ENCODE results near the gene TNFAIP8L3.
A peak's percentile ranks its signal among the peaks of the same experiment; 100 is the strongest.

The TNFAIP8L3 gene

DNA sequence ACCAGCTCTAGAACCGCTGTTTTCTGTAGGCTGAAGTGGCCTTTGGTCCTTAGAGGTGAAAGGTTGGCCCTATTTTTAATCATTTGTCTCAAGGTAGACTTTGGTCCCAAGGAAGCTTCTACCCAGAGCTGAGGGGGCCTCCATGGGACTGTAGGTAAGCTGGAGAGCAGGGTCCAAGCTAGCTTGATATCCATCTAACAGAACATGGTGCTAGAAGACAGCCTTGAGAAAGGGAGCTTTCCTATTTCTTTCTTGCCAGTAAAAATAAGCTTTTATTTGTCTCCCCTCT lies 3.6 kb upstream of the TNFAIP8L3 start:
- H3K27ac ChIP-seq (ENCODE audit: low read depth, low read length) = no peak overlapping the region
- peaks cover 49% of the 10 kb centered on the region for H3K27me3 ChIP-seq (ENCODE audit: insufficient read depth, low read length)
- H3K36me3 ChIP-seq (ENCODE audit: insufficient read depth, low read length) = no peaks in the 10 kb centered on the region
- no peak overlapping the region for H3K9ac ChIP-seq (ENCODE audit: low read depth, low read length)
- no peaks in the 10 kb centered on the region; the same call in 1 of the 2 replicates for H3K4me1 ChIP-seq (ENCODE audit: insufficient read depth, low read length)
- no peaks in the 10 kb centered on the region for H3K9me3 ChIP-seq (ENCODE audit: insufficient read depth, low read depth, low read length)
- WGBS = 92% methylated on average over 1 of the region's 1 CpG
- no peak overlapping the region for H3K4me3 ChIP-seq (ENCODE audit: low read length)

DNA sequence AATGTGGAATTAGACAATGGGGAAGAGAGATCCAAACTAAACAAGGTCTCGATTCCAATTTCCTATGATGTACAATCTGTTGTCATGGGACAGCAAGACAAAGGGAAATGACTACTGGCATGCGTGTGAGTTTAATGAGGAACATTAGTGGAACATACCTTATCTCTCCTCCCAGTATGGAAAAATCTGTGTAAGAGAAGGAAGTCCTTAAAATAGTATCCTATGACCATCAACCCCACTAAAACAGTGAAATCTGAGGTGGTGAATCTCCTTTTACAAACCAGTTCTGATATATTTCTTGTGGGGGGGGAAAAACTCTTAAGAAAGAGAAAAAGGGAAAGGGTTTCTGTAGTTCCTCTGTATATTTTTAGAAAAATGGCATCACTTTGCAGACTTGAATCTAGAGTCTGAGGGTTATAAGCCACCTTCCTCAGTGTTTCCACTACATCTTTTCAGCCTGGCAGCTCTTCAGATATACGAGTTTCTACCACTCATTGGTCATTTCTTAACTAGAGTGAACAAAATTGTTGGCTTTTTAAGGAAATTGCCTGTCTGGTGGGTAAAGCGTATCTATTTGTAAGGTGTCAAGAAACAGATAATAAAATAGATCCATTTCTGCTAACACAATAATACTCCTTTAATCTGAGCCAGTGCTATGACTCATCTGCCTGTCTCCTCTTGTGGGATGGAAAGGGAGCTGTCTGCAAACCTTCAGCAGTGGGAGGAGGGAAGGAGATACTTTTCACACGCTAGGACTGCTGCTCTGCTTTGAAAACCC lies 3.0 kb upstream of the TNFAIP8L3 start:
- H3K9ac ChIP-seq (ENCODE audit: low read depth, low read length) = no peak overlapping the region
- H3K9me3 ChIP-seq (ENCODE audit: insufficient read depth, low read depth, low read length) = no peaks in the 10 kb centered on the region
- no peak overlapping the region for H3K27ac ChIP-seq (ENCODE audit: low read depth, low read length)
- no peaks in the 10 kb centered on the region for H3K36me3 ChIP-seq (ENCODE audit: insufficient read depth, low read length)
- no peak overlapping the region for H3K4me3 ChIP-seq (ENCODE audit: low read length)
- no peaks in the 10 kb centered on the region; the same call in 1 of the 2 replicates for H3K4me1 ChIP-seq (ENCODE audit: insufficient read depth, low read length)
- 89% methylated on average over 3 of the region's 5 CpGs for WGBS
- H3K27me3 ChIP-seq (ENCODE audit: insufficient read depth, low read length) = peaks cover 55% of the 10 kb centered on the region

DNA sequence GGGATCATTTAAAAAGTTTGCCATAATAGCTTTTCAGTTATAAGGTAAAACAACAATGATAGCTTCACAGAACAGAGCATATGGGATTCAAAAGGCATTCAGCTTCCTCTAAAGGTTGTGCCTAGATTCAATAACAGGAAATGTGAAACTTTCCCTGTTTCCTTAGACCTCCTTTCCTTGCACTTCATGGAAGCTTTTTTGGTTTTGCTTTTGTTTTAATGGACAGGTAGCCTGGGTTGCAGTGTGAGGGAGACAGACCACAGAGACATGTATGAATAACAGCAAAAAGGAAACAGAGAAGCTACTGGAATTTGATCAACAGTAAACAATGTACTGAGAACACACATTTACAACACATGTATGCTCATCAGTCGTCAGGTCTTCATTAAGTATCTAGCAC lies 2.3 kb upstream of the TNFAIP8L3 start:
- WGBS = 86% methylated on average over 1 of the region's 1 CpG
- Histone ChIP-seq H3K27ac (ENCODE audit: low read depth, low read length) (no peak overlapping the region), H3K36me3 (ENCODE audit: insufficient read depth, low read length) (no peaks in the 10 kb centered on the region), H3K27me3 (ENCODE audit: insufficient read depth, low read length) (peaks cover 62% of the 10 kb centered on the region), H3K9me3 (ENCODE audit: insufficient read depth, low read depth, low read length) (no peaks in the 10 kb centered on the region), H3K4me1 (ENCODE audit: insufficient read depth, low read length) (no peaks in the 10 kb centered on the region; the same call in 1 of the 2 replicates), H3K4me3 (ENCODE audit: low read length) (no peak overlapping the region), H3K9ac (ENCODE audit: low read depth, low read length) (no peak overlapping the region)

DNA sequence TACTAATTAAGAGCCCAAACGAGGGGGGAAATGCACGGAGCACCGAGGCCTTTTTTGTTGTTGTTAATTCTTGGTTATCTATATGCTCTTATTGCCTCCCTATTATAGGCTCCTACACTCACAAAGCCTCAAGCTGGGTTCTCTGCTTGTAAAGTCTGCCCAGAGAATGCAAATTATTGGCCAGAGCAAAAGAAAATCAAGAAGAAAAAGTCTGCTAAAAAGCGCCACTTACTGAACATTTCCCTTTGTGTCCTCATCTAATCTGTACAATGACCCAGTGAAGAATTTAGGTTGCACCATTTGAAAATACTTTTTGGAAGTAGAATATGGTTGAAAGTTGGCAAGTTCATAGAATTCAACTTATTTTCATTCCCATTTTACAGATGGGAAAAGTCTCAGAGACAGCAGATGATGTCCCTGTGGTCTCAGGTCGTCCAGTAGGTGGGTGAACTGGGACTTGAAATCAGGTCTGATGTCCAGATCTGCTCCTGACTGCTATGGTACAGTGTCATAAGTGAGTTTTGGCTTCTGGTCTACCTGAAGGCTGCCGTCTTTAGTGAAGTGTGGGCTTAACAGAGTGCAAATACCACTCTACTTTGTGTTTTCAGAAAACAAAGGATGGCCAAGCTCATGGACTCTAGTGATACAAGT lies 1.1 kb upstream of the TNFAIP8L3 start:
- Histone ChIP-seq H3K4me3 (ENCODE audit: low read length) (peak overlapping the region; percentile 58; the same call in 1 of the 2 replicates), H3K27me3 (ENCODE audit: insufficient read depth, low read length) (peaks cover 74% of the 10 kb centered on the region), H3K9me3 (ENCODE audit: insufficient read depth, low read depth, low read length) (no peaks in the 10 kb centered on the region), H3K9ac (ENCODE audit: low read depth, low read length) (no peak overlapping the region), H3K4me1 (ENCODE audit: insufficient read depth, low read length) (no peaks in the 10 kb centered on the region; the same call in 1 of the 2 replicates), H3K36me3 (ENCODE audit: insufficient read depth, low read length) (no peaks in the 10 kb centered on the region), H3K27ac (ENCODE audit: low read depth, low read length) (no peak overlapping the region)
- 76% methylated on average over 3 of the region's 6 CpGs for WGBS

DNA sequence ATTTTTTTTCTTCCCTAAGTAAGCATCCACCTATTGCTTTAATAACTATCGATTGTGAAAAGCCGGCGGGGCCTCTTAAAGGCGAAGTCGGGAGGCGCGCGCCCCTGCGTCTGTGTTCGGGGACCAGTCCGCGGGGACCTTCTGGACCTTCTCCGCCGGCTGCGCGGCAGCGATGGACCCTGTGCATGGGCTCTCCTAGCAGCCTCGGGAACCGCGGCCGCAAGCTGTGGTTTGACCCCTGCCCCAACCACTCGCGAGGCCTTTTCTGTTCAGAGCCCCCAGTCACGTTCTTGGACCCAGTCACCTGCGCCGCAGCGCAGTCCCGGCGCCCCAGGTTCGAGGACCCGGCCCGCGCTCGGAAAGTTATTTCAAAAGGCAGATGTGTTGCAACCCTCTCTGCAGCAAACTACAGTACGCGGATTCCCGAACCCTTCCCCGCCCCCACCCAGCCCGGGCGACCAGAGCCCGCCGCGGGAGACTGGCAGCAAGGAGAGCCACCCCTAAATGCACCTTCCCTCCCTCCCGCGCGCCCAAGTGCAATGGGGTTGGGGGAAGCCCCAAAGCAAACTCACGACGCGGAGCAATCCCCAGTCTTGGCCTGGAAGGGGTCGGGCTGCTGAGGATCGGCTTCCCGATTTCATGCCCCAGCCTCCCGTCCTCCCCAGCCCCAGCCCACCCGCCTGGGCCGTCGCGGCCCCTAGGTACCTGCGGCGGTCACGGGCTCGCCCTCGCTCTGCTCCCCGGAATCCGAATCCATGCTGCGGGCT lies 684 bp downstream of the TNFAIP8L3 start:
- H3K9ac ChIP-seq (ENCODE audit: low read depth, low read length) = no peak overlapping the region
- H3K27me3 ChIP-seq (ENCODE audit: insufficient read depth, low read length) = peaks cover 91% of the 10 kb centered on the region
- 2% methylated on average over 65 of the region's 65 CpGs for WGBS
- no peaks in the 10 kb centered on the region for H3K4me1 ChIP-seq (ENCODE audit: insufficient read depth, low read length)
- H3K36me3 ChIP-seq (ENCODE audit: insufficient read depth, low read length) = no peaks in the 10 kb centered on the region
- peak overlapping the region; percentile 54 for H3K4me3 ChIP-seq (ENCODE audit: low read length)
- H3K27ac ChIP-seq (ENCODE audit: low read depth, low read length) = no peak overlapping the region
- H3K9me3 ChIP-seq (ENCODE audit: insufficient read depth, low read depth, low read length) = no peaks in the 10 kb centered on the region

DNA sequence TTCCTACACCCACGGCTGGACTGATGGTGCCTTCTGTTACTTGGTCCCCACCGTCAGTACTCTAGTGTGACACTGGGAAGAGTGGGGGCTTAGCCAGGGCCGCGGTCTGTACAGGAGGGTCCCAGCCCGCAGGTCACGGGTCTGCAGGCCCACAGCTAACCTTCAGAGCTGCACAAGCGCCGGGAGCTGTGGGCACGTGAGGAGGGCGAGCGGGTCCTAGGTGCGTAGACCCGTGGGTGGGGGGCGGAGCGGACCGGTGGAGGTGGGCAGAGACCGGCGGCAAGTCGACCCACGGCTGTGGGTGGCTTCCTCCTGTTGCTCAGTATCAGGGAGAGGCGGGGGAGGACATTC lies 1.2 kb downstream of the TNFAIP8L3 start:
- Histone ChIP-seq H3K9me3 (ENCODE audit: insufficient read depth, low read depth, low read length) (no peaks in the 10 kb centered on the region), H3K4me1 (ENCODE audit: insufficient read depth, low read length) (peaks cover under 1% of the 10 kb centered on the region; the same call in 1 of the 2 replicates), H3K27me3 (ENCODE audit: insufficient read depth, low read length) (peaks cover 96% of the 10 kb centered on the region), H3K9ac (ENCODE audit: low read depth, low read length) (no peak overlapping the region), H3K4me3 (ENCODE audit: low read length) (peak overlapping the region; percentile 54), H3K27ac (ENCODE audit: low read depth, low read length) (no peak overlapping the region), H3K36me3 (ENCODE audit: insufficient read depth, low read length) (no peaks in the 10 kb centered on the region)
- 36% methylated on average over 21 of the region's 21 CpGs for WGBS

DNA sequence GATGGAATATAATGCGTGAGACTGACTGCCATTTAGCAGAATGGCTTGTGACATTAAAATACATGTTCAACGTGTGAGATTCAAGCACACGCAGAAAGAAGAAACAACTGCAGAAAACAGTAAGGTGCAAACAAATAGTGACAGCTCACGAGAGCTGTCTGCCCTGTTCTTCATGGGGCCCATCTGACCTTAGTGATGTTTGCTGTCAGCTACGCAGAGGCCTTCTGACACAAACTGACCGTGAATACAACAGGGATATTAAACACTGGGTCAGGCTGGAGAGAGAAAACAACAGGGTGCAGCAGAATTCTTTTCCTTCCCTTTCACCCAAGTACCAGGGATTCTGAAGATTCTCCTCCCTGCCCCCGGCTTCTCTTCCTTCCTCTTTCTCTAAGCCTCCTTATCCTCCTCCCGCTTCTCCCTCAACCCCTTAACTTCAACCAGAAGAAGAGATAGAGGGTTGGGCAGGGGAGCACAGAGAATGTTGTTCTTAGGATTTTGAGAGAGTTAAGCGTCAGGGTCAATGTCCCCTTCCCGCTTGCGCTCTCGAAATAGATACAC lies 2.1 kb downstream of the TNFAIP8L3 start:
- no peaks in the 10 kb centered on the region for H3K36me3 ChIP-seq (ENCODE audit: insufficient read depth, low read length)
- H3K27ac ChIP-seq (ENCODE audit: low read depth, low read length) = no peak overlapping the region
- H3K4me1 ChIP-seq (ENCODE audit: insufficient read depth, low read length) = peaks cover 7% of the 10 kb centered on the region
- WGBS = 85% methylated on average over 7 of the region's 12 CpGs
- H3K4me3 ChIP-seq (ENCODE audit: low read length) = no peak overlapping the region
- H3K9me3 ChIP-seq (ENCODE audit: insufficient read depth, low read depth, low read length) = no peaks in the 10 kb centered on the region
- peaks cover 92% of the 10 kb centered on the region for H3K27me3 ChIP-seq (ENCODE audit: insufficient read depth, low read length)
- H3K9ac ChIP-seq (ENCODE audit: low read depth, low read length) = no peak overlapping the region

DNA sequence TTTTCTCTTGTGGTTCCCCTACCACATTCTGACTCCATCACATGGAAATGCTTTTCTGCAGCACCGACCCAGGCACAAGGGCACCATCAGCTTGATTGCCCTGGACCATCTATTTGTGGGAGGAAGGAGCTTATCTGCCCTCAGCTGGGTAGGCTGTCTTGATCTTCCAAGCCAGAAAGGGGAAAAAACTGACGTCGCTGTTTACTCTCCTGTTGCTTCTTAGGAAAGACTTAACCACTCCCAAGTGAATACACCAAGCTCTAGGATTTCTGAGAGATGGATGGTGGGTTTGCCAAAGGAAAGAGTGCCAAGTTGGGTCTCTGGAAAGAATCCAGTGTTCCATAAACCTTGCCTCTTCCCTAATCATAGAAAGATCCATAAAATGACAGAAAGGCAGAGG lies 4.0 kb downstream of the TNFAIP8L3 start:
- H3K27me3 ChIP-seq (ENCODE audit: insufficient read depth, low read length) = peaks cover 74% of the 10 kb centered on the region

DNA sequence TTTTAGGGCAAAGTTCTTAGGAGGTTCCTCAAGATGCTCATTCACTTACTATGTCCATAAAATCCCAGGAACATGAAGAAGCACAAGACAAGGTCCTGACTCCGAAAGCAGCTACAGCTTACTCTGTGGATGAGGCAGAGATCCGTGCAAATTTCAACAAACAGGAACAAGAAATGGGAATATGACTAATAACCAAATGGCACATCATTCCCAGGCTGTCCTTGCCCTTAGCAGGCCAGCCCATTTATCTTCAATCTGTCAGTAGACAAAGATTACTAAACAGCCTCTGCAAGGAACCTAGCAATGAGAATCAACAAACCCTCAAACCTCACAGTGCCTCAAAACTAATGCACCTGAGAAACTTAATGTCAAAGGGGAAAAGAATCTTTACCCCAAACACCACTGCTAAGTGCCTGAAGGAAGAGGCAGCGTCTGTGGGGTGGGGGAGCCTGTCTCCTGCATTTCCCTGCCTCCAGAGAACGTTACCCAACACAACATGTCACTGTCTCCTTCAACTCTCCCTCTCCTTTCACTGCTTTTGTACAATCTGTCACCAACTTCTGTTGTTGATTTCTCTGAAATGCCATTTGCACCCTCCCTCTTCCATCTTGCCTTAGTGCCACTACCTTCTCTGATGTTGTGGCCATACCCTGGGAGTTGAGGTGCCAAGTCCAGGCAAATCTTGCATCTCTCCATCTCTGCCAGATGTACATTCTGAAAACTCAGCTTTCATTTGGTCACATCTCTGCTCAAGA lies 4.8 kb downstream of the TNFAIP8L3 start:
- Histone ChIP-seq H3K4me1 (ENCODE audit: insufficient read depth, low read length) (peaks cover 7% of the 10 kb centered on the region), H3K27me3 (ENCODE audit: insufficient read depth, low read length) (peaks cover 65% of the 10 kb centered on the region), H3K4me3 (ENCODE audit: low read length) (no peak overlapping the region), H3K9ac (ENCODE audit: low read depth, low read length) (no peak overlapping the region), H3K27ac (ENCODE audit: low read depth, low read length) (no peak overlapping the region), H3K36me3 (ENCODE audit: insufficient read depth, low read length) (no peaks in the 10 kb centered on the region), H3K9me3 (ENCODE audit: insufficient read depth, low read depth, low read length) (no peaks in the 10 kb centered on the region)
- 92% methylated on average over 3 of the region's 4 CpGs for WGBS

More for the DNA sequence above, 4.0 kb downstream of the TNFAIP8L3 start:
- Histone ChIP-seq H3K4me3 (ENCODE audit: low read length) (no peak overlapping the region), H3K4me1 (ENCODE audit: insufficient read depth, low read length) (peaks cover 7% of the 10 kb centered on the region), H3K36me3 (ENCODE audit: insufficient read depth, low read length) (no peaks in the 10 kb centered on the region), H3K9ac (ENCODE audit: low read depth, low read length) (no peak overlapping the region), H3K27ac (ENCODE audit: low read depth, low read length) (no peak overlapping the region), H3K9me3 (ENCODE audit: insufficient read depth, low read depth, low read length) (no peaks in the 10 kb centered on the region)
- WGBS = 78% methylated on average over 2 of the region's 3 CpGs

DNA sequence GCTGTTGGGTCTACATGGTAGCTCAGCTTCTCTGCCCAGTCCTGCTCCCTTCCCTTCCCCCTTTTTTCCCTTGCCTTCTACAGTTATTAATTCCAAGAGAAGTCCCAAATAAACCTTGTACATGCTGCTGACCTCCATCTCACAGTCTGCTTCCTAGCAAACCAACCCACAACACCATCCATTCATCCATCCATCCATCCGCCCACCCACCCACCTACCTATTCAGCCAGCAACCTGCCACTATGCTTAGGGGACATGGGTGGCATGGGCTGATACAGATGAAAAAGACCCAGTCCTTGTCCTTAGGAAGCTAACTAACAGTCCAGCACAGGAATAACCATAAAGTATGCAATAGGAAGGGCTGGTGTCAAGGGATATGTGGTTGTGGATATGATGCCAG lies 5.7 kb downstream of the TNFAIP8L3 start:
- Histone ChIP-seq H3K9me3 (ENCODE audit: insufficient read depth, low read depth, low read length) (no peaks in the 10 kb centered on the region), H3K4me3 (ENCODE audit: low read length) (no peak overlapping the region), H3K27ac (ENCODE audit: low read depth, low read length) (no peak overlapping the region), H3K27me3 (ENCODE audit: insufficient read depth, low read length) (peaks cover 58% of the 10 kb centered on the region), H3K9ac (ENCODE audit: low read depth, low read length) (no peak overlapping the region), H3K36me3 (ENCODE audit: insufficient read depth, low read length) (no peaks in the 10 kb centered on the region), H3K4me1 (ENCODE audit: insufficient read depth, low read length) (peaks cover 7% of the 10 kb centered on the region)
- 89% methylated on average over 1 of the region's 1 CpG for WGBS

Measured in HUES64 (cell line).